Activated CD4-positive, CD25-positive, alpha-beta regulatory T cell treated with anti-CD3 and anti-CD28 coated beads, Interleukin-2, amount 50 U/mL, for 72 hours (primary cell): ENCODE results near the gene ZMIZ1.

ENCODE experiments used
- DNase-seq: peaks from one replicate; pipeline ENCODE4 v3.0.0; 2021

The ZMIZ1 gene

DNA sequence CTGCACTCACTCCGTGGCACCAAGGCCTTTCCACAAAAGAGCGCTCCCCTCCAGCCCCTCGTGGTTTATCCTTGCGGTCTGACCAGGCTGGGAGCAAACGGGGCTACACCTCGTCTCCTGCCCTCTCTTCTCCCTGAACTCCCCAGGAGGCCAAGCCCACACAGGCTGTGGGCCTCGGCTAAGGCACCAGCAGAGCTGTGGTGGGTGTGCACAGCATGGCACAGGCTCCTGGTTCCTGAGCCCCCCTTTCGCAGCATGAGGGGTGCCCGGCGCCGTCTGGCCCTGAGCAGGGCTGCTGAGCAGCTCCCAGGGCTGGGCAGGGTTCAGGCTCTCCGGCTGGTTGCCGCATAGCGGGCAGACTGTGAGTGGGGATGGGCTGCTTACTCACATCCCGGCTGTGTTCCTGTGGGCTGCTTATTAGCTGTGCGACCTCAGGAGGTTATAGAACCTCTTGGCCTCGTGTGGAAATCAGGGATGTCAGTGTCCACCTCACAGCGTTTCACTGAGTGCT is 90.4 kb downstream of the ZMIZ1 start:
- no peak for DNase-seq

- no peak for DNase-seq
Observed at GRCh38 chr10:79159785-79160184, 91.0 kb downstream of the ZMIZ1 start.

DNA sequence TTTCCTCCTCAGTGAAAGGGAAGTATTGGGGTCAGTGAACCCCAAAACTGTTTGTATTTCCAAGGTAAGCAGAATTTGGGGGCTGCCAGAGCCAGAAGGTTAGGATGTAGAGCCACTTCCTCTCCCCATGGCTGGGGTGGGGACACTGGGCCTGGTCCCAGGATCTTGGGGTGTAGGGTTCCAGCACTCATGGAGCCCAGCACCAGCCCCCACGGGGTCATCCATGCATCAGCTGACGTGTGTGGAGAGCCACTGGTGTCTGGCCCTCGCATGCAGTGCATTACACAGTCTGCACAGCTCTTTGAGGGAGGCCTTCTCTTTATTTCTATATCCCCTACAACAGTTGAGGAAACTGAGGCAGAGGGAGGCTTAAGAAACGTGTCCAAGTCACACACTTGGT is 91.4 kb downstream of the ZMIZ1 start:
- no peak for DNase-seq

DNA sequence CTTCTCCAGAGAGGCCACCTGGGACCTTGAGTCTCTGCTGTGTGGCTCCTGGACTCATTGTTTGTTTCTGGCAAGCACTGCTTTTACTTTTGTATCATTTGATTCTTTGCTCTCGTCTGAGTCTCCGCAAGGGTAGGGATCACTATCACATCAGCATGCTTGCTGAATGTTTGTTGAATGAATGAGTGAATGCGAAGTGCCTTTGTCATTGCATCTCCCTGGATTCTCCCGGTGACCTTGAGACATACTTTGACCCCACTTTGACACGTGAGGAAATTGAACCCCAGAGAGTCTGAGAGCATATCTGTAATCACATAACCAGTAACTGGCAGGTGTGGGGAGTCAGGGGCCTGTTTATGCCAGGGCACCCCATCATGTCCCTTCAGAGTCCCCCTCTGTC is 92.8 kb downstream of the ZMIZ1 start:
- DNase-seq = no peak

DNA sequence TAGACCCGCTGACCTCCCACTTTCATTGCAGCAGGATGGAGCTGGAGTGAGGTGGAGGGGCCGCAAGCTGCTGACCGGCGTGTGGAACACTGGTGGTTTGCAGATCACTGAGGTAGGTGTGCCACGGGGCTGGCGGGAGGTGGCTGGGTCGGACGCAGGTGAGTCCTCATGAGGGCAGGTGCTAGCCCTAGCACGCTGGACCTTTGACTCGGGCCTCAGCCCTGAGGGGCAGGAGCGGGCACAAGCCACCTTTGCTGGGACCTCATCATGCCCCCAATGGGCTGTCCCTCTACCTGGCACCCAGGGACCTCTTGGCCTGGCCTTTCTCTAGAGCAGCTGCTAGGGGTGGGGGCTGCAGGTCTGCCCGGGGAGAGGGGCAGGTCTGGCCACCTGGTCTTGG is 93.3 kb downstream of the ZMIZ1 start:
- no peak for DNase-seq

DNA sequence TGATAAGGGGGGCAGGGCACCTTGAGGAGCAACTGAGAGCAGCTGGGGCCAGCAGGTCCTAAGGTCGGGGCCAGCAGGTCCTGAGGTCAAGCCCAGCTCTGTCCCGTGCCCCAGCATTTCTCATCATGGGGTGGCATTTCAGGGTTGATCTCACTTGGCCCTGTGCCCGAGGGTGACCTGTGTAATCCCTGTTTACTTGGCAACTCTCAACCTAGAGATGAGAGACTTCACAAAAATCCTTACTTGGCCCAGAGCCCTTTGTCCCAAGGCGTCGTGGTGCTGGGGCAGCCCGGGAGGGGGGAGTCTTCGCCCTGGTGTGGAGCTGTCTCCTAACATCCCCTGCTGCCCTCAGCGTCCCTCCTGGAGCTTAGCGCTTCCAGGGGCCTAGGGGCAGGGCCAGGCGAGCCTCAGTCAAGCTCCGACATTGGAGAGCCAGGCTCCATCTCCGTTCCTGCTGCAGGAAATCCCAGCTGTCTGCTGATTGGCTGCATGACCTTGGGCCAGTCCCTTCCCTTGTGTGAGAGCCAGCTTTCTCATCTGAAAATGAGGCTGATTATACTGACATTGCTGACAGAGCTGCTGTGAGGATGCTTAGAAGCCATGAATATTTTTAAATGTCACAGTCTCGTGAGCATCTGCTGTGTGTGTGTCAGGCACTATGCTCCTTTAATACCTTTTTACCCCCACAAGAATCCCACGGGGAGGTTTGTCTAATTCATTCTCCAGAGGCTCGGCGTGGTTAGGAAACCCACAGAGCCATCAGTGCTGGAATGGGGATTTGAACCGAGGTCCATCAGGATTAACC is 94.3 kb downstream of the ZMIZ1 start:
- DNase-seq = no peak

- DNase-seq = no peak
Observed at GRCh38 chr10:79163666-79163975, 94.9 kb downstream of the ZMIZ1 start.

DNA sequence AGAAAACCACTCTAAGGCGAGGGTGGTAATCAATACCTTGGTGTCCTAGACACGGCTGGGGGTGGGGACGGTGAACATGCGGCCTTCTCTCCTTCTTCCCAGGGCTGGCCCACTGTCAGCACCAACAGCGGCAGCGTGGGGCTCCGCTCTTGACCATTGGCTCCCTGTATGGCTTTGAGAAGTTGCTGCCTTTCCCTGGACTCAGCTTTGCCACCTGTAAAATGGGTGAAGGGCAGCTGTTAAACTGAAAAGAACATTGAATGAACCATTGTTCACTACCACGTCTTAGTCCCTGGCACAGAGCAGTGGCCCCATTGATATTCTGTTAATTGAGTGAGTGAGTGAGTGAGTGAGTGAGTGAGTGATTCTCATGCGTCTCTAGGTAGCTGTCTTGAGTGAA is 95.3 kb downstream of the ZMIZ1 start:
- DNase-seq = no peak

- DNase-seq = no peak
Observed at GRCh38 chr10:79165070-79165778, 96.5 kb downstream of the ZMIZ1 start.

DNA sequence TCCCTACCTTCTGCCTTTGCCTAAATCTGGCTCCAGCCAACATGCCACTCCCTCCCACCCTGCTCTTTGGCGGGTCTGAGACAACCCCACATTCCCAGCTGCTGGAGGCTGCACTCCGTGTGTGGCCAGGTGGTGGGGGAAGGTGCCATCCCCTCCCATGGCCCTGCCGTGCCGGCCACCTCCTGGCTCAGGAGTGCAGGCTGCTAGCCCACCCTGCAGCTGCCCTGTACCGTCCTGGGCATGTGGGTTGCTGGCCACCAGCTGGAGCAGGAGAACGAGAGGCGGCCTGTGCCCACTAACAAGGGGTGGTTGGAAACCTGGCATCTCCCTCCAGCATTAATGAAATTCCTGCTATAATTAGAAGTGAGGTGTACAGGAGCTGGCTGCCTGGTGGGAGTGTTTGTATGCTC is 97.6 kb downstream of the ZMIZ1 start:
- no peak for DNase-seq

GRCh38 chr10:79166741-79167140 is 98.0 kb downstream of the ZMIZ1 start:
- DNase-seq = no peak

- no peak for DNase-seq
Observed at GRCh38 chr10:79167537-79167936, 98.8 kb downstream of the ZMIZ1 start.

GRCh38 chr10:79168210-79168609 is 99.4 kb downstream of the ZMIZ1 start:
- no peak for DNase-seq

DNA sequence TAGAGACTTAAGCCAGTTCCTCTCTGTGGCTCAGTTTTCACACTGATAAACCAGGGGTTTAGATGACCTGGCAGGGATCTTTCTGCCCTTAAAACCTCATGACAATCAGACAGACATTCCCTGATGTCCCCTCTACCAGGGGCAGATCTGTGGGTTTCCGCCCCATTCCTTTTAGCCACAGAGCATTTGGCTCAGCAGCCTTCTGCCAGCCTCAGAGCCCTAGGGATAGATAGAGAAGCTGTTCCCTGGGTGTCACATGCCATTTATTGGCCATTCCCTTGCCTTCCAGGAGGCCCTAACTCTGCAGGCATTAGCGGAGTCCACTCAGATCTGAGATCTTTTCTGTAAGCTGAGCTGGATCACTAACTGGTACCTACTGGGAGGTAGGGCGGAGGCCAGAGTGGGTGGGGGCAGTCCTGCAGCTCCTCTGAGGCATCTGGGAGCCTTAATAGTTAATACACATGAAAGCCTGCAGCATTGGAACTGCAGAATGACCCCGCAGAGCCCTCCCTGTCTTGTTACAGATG is 101.5 kb downstream of the ZMIZ1 start:
- no peak for DNase-seq

GRCh38 chr10:79170993-79171392 is 102.2 kb downstream of the ZMIZ1 start:
- no peak for DNase-seq

DNA sequence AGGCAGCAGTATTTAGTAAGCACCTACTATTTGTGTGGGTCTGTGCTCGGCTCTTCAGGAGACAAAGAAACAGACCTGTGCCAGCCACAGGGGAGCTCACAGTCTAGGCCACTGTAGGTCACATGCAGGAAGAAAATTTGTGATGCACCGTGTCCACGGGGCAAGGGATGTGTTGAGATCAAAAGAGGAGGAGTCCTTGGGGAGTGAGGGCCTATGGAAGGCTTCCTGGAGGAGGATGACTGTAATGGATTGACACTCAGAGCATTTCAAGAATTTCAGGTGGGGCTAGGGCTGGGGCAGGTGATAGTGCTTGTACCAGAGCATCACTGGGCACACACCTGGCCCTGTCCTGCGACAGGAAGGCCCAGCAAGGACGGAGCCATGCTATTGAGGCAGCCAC is 102.7 kb downstream of the ZMIZ1 start:
- no peak for DNase-seq

GRCh38 chr10:79172881-79173280 is 104.1 kb downstream of the ZMIZ1 start:
- no peak for DNase-seq

- DNase-seq = no peak
Observed at GRCh38 chr10:79173582-79174262, 105.0 kb downstream of the ZMIZ1 start.

DNA sequence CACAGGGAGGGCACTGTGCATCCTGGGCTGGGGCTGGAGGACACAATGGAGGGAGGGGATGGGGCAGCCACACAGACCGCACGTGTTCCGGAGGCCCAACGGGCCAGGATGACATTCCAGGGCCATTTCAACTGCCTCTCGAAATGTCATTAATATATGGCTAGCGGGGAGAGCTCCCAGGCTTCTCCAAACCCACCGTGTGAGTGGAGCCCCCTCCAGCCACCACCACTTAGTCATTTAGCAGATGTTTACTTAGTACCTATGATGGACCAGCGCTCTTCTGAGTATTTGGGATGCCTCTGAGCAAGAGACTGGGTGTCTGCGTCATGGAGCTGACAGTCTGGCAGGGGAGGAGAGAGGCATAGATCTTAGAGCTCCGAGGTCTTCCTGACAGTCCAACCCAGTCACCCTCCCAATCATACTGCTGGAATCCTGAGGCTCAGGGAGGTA is 107.3 kb downstream of the ZMIZ1 start:
- DNase-seq = no peak

GRCh38 chr10:79176949-79177602 is 108.3 kb downstream of the ZMIZ1 start:
- DNase-seq = no peak

DNA sequence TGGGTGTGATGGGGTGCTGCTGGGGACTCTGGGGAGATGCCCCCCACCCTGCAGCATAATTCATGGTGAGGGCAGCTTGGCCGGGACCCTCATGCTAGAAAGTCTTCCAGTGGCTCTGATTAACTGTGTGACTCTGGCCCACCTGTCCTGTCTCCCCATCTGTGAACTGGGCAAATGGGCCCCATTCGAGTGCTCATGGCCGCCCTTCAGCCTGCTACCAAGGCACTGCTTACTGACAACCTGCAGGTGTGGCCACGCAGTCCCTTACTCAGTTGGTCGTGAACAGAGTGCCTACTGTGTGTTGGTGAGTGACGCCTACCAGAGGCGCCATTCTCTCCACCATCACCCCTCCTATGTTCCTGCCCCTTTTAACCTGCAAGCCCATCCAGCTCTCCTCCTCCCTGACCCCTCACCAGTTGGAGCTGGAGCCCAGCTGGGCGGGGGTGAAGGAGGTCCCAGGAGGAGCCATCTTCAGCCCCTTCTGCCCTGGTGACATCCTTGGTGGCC is 109.4 kb downstream of the ZMIZ1 start:
- DNase-seq = no peak

DNA sequence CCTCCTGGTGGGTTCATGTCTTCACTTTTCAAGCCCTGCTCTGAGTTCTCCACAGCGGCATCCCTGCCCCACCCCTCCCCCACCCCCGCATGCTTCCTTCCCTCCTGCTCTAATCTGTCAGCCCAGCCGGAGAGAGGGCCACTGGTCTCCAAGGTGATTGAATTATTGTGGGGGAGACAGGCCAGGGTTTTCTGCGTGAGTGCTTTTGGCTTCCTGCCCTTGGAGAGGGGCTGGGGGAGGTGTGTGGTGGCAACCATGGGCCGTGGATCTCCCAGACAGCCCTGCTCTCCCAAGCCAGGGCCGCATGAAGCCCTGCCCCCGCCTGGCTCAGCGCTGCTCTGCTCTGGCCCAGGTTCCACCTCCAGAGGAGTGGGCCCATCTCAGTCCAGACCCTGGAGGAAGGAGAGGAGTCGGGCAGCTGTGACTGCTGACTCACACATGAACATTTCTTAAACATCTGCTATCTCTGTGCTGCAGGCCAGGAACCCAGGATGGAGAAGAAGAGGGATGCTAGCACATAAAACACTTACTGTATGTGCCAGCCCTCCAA is 109.9 kb downstream of the ZMIZ1 start:
- DNase-seq = no peak
